Placental epithelial cell (primary cell): ENCODE data around the gene PPP1R7. TPM values are rescaled to one million over a fixed set of nuclear protein-coding genes. Genes with fewer than 3 reads are reported as not detected.

ENCODE experiments used
- small RNA-seq: library from RNA; depleted of rRNA; stranded (forward); fragments of <200 nt; gene quantifications from one replicate; pipeline ENCODE3, GENCODE V24; 2012
- total RNA-seq: library from RNA; depleted of rRNA; stranded (reverse); fragments of >200 nt; gene quantifications from 2 replicates; pipeline ENCODE4 v1.2.3, GENCODE V29; 2012

Gene PPP1R7
- total RNA-seq: 32.2 and 47.6 TPM in 2 replicates

GRCh38 chr2:241149925-241150659, at the start of gene PPP1R7:
TSS of gene PPP1R7 (plus strand) at chr2:241150467. CDS start at chr2:241150496, 29 bp downstream.

GRCh38 chr2:241102239-241102803, 47.9 kb upstream of the PPP1R7 start, which contains the start of gene MTERF4:
TSS of gene MTERF4 (minus strand) at chr2:241102287. CDS start at chr2:241102273, 14 bp downstream.

GRCh38 chr2:241148891-241149674, 1.2 kb upstream of the PPP1R7 start, which contains the start of gene PASK:
TSS of gene PASK (minus strand) at chr2:241149472. CDS start at chr2:241143032, 6,440 bp downstream.

GRCh38 chr2:241188361-241189092, 38.3 kb downstream of the PPP1R7 start, which contains the start of gene ANO7:
TSS of gene ANO7 (plus strand) at chr2:241188677. CDS start at chr2:241190064, 1,387 bp downstream.

Small RNA genes within 50 kb of the gene (small RNA-seq; reads per million reads assigned to genes)
- gene AC005237.2: not detected

Other genes with a start within 250 kb of the PPP1R7 start
- not detected in 2 replicates for gene CROCC2, start 244.1 kb upstream of the PPP1R7 start, total RNA-seq
- 0.11 and 0.39 TPM in 2 replicates for gene SNED1, start 151.8 kb upstream of the PPP1R7 start, total RNA-seq
- 27.5 and 45.8 TPM in 2 replicates for gene MTERF4, start 48.2 kb upstream of the PPP1R7 start, total RNA-seq
- 3.9 and 4.4 TPM in 2 replicates for gene PASK, start 995 bp upstream of the PPP1R7 start, total RNA-seq
- gene ANO7, start 38.2 kb downstream of the PPP1R7 start, total RNA-seq: under 0.01 TPM in 1 of 2 replicates, not detected in the other
- 973 and 1,501 TPM in 2 replicates for gene HDLBP, start 165.2 kb downstream of the PPP1R7 start, total RNA-seq
- 331 and 382 TPM in 2 replicates for gene SEPTIN2, start 165.5 kb downstream of the PPP1R7 start, total RNA-seq
- gene FARP2, start 205.8 kb downstream of the PPP1R7 start, total RNA-seq: 36.9 and 43.5 TPM in 2 replicates